CD8-positive, alpha-beta memory T cell (primary cell): ENCODE data around the gene SCN5A. TPM values are rescaled to one million over a fixed set of nuclear protein-coding genes. Genes with fewer than 3 reads are reported as not detected.

Experiments
- CTCF ChIA-PET: fragments of 350-600 bp; sonication (Branson Sonifier 250); formaldehyde crosslinking; loops from one replicate; lab custom pipeline; 2021; ENCODE audit warnings: antibody characterized with exemption; lab: Charles Lee
- POLR2A ChIA-PET: fragments of 350-600 bp; sonication (Branson Sonifier 250); formaldehyde crosslinking; loops from one replicate; lab custom pipeline; 2021; ENCODE audit warnings: antibody characterized with exemption; lab: Charles Lee
- DNase-seq, 5 donors: peaks; one replicate each; pipeline versions ENCODE4 v3.0.0 to v3.0.0-alpha.2; 2020 to 2022; ENCODE audit warnings: mixed read lengths in 1 of 5
- H3K27ac ChIP-seq: one replicate; pipeline ENCODE4 v1.7.0; 2013; ENCODE audit warnings: low read depth, mild to moderate bottlenecking, low read length, moderate library complexity
- H3K27me3 ChIP-seq: 2 replicates; pipeline ENCODE4 v1.7.0; 2013; ENCODE audit warnings: low read length, mild to moderate bottlenecking; ENCODE audit not compliant: insufficient read depth, poor library complexity, severe bottlenecking
- H3K36me3 ChIP-seq: 2 replicates; pipeline ENCODE4 v1.7.0; 2013; ENCODE audit warnings: mild to moderate bottlenecking, low read length, moderate library complexity; ENCODE audit not compliant: insufficient read depth
- H3K4me1 ChIP-seq: 2 replicates; pipeline ENCODE4 v1.7.0; 2013; ENCODE audit warnings: mild to moderate bottlenecking, low read length, moderate library complexity; ENCODE audit not compliant: insufficient read depth
- H3K4me3 ChIP-seq: 2 replicates; pipeline ENCODE4 v1.7.0; 2013; ENCODE audit warnings: mild to moderate bottlenecking, low read length
- H3K9me3 ChIP-seq: 2 replicates; pipeline ENCODE4 v1.7.0; 2013; ENCODE audit warnings: mild to moderate bottlenecking, low read length
- H3K27ac Mint-ChIP-seq, 8 donors: one replicate each; pipeline ENCODE4 v1.8.0; 2020 to 2021; ENCODE audit warnings: mixed read lengths in 8 of 8, mild to moderate bottlenecking in 6 of 8, inconsistent platforms in 3 of 8, moderate library complexity in 3 of 8
- H3K27me3 Mint-ChIP-seq, 2 donors: one replicate each; pipeline ENCODE4 v1.8.0; 2020 to 2021; ENCODE audit warnings: mixed read lengths in 2 of 2, mild to moderate bottlenecking in 1 of 2, moderate library complexity in 1 of 2
- H3K36me3 Mint-ChIP-seq, 3 donors: one replicate each; pipeline ENCODE4 v1.8.0; 2020 to 2021; ENCODE audit warnings: mixed read lengths in 3 of 3, inconsistent platforms in 1 of 3, mild to moderate bottlenecking in 1 of 3
- H3K4me1 Mint-ChIP-seq, 3 donors: one replicate each; pipeline ENCODE4 v1.8.0; 2020 to 2021; ENCODE audit warnings: mixed read lengths in 3 of 3, inconsistent platforms in 1 of 3, mild to moderate bottlenecking in 1 of 3
- H3K4me3 Mint-ChIP-seq, 7 donors: one replicate each; pipeline ENCODE4 v1.8.0; 2020 to 2021; ENCODE audit warnings: mixed read lengths in 7 of 7, mild to moderate bottlenecking in 6 of 7, moderate library complexity in 4 of 7, inconsistent platforms in 2 of 7
- H3K9me3 Mint-ChIP-seq, 5 donors: one replicate each; pipeline ENCODE4 v1.8.0; 2020 to 2022; ENCODE audit warnings: mixed read lengths in 5 of 5, mild to moderate bottlenecking in 3 of 5, moderate library complexity in 2 of 5, inconsistent platforms in 1 of 5
- polyA plus RNA-seq: library from polyadenylated mRNA; unstranded; fragments of 300-500 nt; fragmentation: Illumina TruSeq; gene quantifications from one replicate; pipeline ENCODE4 v1.2.3, GENCODE V29; 2021
- total RNA-seq, 2 experiments: library from RNA; stranded (reverse); gene quantifications; one replicate each; pipeline ENCODE4 v1.2.3, GENCODE V29; 2021

Gene SCN5A
- total and polyA plus RNA-seq, 3 experiments from 2014 or later = 0.33 to 0.47 TPM; not detected in 1

DNA sequence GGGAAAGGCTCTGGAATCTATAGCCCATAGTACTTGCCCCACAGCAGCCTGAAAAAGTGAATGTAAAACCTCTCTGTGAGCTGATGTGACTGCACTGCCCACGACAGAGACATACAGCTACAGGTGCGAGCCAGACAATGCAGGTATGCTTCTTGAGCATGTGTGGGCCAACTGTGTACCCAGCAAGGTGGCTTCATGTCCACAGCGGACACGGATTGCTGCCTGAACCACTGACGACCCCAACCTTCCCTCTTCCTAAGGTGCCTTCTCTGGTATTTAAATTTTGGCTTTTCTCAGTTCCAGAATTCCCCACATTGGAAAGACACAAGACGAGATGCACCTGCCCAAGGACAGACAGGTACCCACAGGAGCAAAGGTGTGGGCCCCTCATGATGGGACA is 65.8 kb downstream of the SCN5A start:
- Mint-ChIP-seq H3K9me3 (no peaks in the 10 kb centered on the region), H3K27ac (no peak overlapping the region), H3K36me3 (no peaks in the 10 kb centered on the region), H3K4me1 (no peaks in the 10 kb centered on the region), H3K27me3 (peaks cover 3 to 4% of the 10 kb centered on the region in 2 donors), H3K4me3 (no peak overlapping the region)
- Histone ChIP-seq H3K4me1 (no peaks in the 10 kb centered on the region), H3K27ac (no peak overlapping the region), H3K9me3 (no peaks in the 10 kb centered on the region), H3K36me3 (no peaks in the 10 kb centered on the region), H3K4me3 (no peak overlapping the region), H3K27me3 (no peaks in the 10 kb centered on the region)
- no peak for DNase-seq
- CTCF ChIA-PET = no interaction called here
- POLR2A ChIA-PET = no interaction called here

GRCh38 chr3:38582941-38583645 is 66.4 kb downstream of the SCN5A start:
- Mint-ChIP-seq H3K27me3 (peaks cover 2 to 4% of the 10 kb centered on the region in 2 donors), H3K4me3 (no peak overlapping the region), H3K9me3 (no peaks in the 10 kb centered on the region), H3K27ac (peak overlapping the region in 1 of 8 donors; percentile 63), H3K36me3 (no peaks in the 10 kb centered on the region), H3K4me1 (no peaks in the 10 kb centered on the region)
- Histone ChIP-seq H3K9me3 (no peaks in the 10 kb centered on the region), H3K4me3 (no peak overlapping the region), H3K27me3 (no peaks in the 10 kb centered on the region), H3K36me3 (no peaks in the 10 kb centered on the region), H3K4me1 (no peaks in the 10 kb centered on the region), H3K27ac (no peak overlapping the region)
- POLR2A ChIA-PET = no interaction called here
- CTCF ChIA-PET = interaction anchor here (1.2 kb wide), 1 partner anchor 61 kb away, joined by 3 read pairs; no protein-coding TSS in a partner anchor
- no peak for DNase-seq

- Mint-ChIP-seq H3K4me3 (no peak overlapping the region), H3K4me1 (no peaks in the 10 kb centered on the region), H3K27ac (no peak overlapping the region), H3K9me3 (no peaks in the 10 kb centered on the region), H3K36me3 (no peaks in the 10 kb centered on the region), H3K27me3 (peaks cover 0 to 4% of the 10 kb centered on the region in 2 donors)
- Histone ChIP-seq H3K9me3 (no peaks in the 10 kb centered on the region), H3K36me3 (no peaks in the 10 kb centered on the region), H3K27ac (no peak overlapping the region), H3K27me3 (no peaks in the 10 kb centered on the region), H3K4me1 (no peaks in the 10 kb centered on the region), H3K4me3 (no peak overlapping the region)
- CTCF ChIA-PET = interaction anchor here (1.2 kb wide), 1 partner anchor 61 kb away, joined by 3 read pairs; no protein-coding TSS in a partner anchor
- POLR2A ChIA-PET = no interaction called here
- DNase-seq = no peak
Measured at GRCh38 chr3:38582316-38582715, 67.2 kb downstream of the SCN5A start.

GRCh38 chr3:38581774-38582173 is 67.7 kb downstream of the SCN5A start:
- Mint-ChIP-seq H3K4me1 (no peaks in the 10 kb centered on the region), H3K27ac (no peak overlapping the region), H3K36me3 (no peaks in the 10 kb centered on the region), H3K4me3 (no peak overlapping the region), H3K27me3 (peaks cover 0 to 8% of the 10 kb centered on the region in 2 donors), H3K9me3 (no peaks in the 10 kb centered on the region)
- ChIA-PET CTCF (no interaction called here), POLR2A (no interaction called here)
- no peak overlapping the region for H3K4me3 ChIP-seq
- no peak overlapping the region for H3K27ac ChIP-seq
- no peaks in the 10 kb centered on the region for H3K27me3 ChIP-seq
- no peak for DNase-seq
- H3K36me3 ChIP-seq = no peaks in the 10 kb centered on the region
- no peaks in the 10 kb centered on the region for H3K4me1 ChIP-seq
- H3K9me3 ChIP-seq = no peaks in the 10 kb centered on the region

DNA sequence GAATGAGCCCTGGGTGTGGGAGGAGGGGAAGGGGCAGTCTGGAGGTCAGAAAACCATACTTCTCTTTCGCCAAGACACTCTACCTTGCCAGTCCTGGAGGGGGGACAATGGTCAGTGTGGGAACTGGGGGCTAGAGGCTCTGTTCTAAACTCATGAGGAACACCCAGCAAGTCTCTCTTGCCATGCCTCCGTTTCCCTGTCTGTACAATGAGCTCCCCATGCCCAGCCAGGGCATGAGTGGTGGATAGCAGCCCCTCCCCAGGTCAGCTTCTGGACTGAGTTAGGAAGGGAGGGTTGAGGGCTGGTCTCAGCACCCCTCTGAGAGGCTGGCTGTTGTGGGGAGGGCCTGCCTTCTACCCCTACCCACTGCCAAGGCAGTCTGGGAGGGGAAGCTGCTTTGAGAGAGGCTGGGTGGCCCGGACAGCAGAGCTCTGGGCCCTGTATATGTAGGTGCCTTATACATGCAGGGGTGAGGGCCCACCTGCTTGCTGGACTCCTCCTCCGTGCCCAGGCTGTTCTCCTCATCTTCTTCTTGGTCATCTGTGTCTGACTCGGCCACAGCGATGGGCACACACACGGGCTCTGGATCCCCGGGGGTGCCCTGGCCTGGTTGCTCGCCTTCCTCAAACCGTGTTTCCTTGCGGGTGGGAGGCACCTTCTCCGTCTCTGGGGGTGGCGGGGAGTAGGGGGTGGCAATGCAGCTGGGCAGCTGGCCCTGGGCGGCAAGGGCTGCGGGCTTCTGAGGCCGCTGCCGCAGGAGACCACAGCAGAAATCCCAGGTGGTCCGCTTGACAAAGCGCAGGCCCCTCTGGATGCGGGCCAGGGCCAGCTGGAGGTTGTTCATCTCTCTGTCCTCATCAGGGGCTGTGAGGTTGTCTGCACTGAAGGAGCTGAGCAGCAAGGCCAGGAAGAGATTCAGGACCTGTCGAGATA is 68.8 kb downstream of the SCN5A start:
- peaks cover 0 to 11% of the 10 kb centered on the region in 2 donors for H3K27me3 Mint-ChIP-seq
- no peak overlapping the region for H3K27ac Mint-ChIP-seq
- H3K9me3 Mint-ChIP-seq = no peaks in the 10 kb centered on the region
- H3K36me3 Mint-ChIP-seq = no peaks in the 10 kb centered on the region
- no peak for DNase-seq
- H3K4me3 Mint-ChIP-seq = no peak overlapping the region
- no peaks in the 10 kb centered on the region for H3K4me1 Mint-ChIP-seq
- Histone ChIP-seq H3K4me1 (no peaks in the 10 kb centered on the region), H3K27me3 (no peaks in the 10 kb centered on the region), H3K9me3 (no peaks in the 10 kb centered on the region), H3K36me3 (no peaks in the 10 kb centered on the region), H3K4me3 (no peak overlapping the region), H3K27ac (no peak overlapping the region)
- CTCF ChIA-PET = no interaction called here
- POLR2A ChIA-PET = no interaction called here

DNA sequence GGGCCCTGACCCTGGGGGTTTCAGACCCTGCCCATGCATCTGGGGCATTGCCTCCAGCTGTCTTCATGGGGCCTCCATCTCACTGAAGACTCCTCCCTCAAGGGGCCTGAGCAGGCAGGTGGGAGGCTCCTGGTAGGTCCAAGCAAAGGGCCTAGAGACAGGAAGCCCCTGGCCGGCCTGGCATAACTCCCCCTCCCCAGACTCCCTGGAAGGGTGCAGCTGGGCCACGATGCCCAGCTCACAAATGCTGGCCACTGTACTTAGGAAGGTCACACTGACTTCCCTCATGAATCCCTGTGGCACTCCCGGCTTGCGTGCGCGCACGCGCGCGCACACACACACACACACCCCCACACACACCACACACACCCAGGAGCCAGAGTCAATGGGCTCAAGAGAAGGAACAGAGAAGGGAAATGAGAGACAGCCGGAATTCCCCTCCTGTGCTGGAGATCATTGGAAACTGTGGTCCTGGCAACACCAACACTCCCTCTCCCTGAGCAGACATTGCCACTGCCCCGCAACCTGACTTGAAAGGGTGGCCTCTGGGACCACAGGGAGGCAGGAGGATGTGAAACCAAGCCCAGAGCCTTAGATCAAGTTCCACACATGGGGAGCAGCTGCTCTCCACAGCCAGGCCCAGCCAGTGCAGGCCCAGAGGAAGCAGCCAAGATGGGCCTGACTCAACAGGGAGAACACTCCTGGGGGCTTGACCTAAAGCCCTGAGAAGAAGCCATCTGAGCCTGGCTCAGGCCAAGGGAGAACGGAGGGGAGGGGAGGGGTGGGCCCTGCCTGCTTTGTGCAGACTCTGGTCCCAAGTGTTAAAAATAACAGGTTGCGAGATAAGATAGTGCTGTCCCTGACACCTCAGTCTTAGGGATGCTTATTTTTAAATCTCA is 69.7 kb downstream of the SCN5A start:
- no peaks in the 10 kb centered on the region for H3K9me3 Mint-ChIP-seq
- H3K4me3 ChIP-seq = no peak overlapping the region
- H3K4me1 ChIP-seq = no peaks in the 10 kb centered on the region
- H3K36me3 ChIP-seq = no peaks in the 10 kb centered on the region
- no peaks in the 10 kb centered on the region for H3K27me3 ChIP-seq
- POLR2A ChIA-PET = no interaction called here
- no peak overlapping the region for H3K4me3 Mint-ChIP-seq
- no peaks in the 10 kb centered on the region for H3K36me3 Mint-ChIP-seq
- DNase-seq = no peak
- no peak overlapping the region for H3K27ac Mint-ChIP-seq
- no peak overlapping the region for H3K27ac ChIP-seq
- H3K27me3 Mint-ChIP-seq = peaks cover 6 to 16% of the 10 kb centered on the region in 2 donors
- no peaks in the 10 kb centered on the region for H3K4me1 Mint-ChIP-seq
- CTCF ChIA-PET = no interaction called here
- H3K9me3 ChIP-seq = no peaks in the 10 kb centered on the region

DNA sequence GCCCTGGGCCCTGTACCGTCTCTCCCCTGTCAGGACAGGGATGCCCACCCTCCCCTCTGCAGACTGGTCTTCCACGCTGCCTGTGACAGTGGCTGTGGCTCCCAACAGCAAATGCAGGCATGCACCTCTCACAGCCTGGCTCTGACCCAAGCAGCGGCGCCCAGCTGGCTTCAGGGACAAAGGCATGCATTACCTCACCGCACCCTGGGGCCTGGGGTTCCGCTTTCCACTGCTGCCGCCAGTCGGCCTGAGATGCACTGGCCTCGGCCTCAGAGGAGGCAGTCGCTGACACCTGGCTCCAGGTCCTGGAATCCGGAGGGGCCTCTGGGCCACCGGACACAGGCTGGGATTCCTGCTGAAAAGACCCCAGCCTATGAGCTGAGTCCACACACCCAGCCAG is 70.3 kb downstream of the SCN5A start:
- Mint-ChIP-seq H3K4me3 (no peak overlapping the region), H3K27me3 (peaks cover 6 to 16% of the 10 kb centered on the region in 2 donors), H3K4me1 (no peaks in the 10 kb centered on the region), H3K36me3 (no peaks in the 10 kb centered on the region), H3K27ac (no peak overlapping the region), H3K9me3 (no peaks in the 10 kb centered on the region)
- Histone ChIP-seq H3K9me3 (no peaks in the 10 kb centered on the region), H3K36me3 (no peaks in the 10 kb centered on the region), H3K4me3 (no peak overlapping the region), H3K4me1 (no peaks in the 10 kb centered on the region), H3K27ac (no peak overlapping the region), H3K27me3 (no peaks in the 10 kb centered on the region)
- DNase-seq = no peak
- ChIA-PET CTCF (no interaction called here), POLR2A (no interaction called here)
